ENCODE measurements around the gene HAO2. TPM values are rescaled to one million over a fixed set of nuclear protein-coding genes. Genes with fewer than 3 reads are reported as not detected.

The HAO2 gene
- total RNA-seq, 1 experiment from 2014 or later, result 0.13 TPM

GRCh38 chr1:119387858-119388257 is 19.3 kb downstream of the HAO2 start:
- H3K79me1 ChIP-seq (ENCODE audit: insufficient read depth, low read depth, low read length, poor library complexity, severe bottlenecking), result no peaks in the 10 kb centered on the region
- no peak overlapping the region for H2BK12ac ChIP-seq (ENCODE audit: insufficient read length, low read depth, low read length)
- H2BK120ac ChIP-seq (ENCODE audit: low read depth, low read length, poor library complexity, severe bottlenecking), result no peak overlapping the region
- H3K14ac ChIP-seq (ENCODE audit: insufficient read depth, low read length), result no peak overlapping the region
- DNase-seq, result peak; percentile 35
- H3K79me2 ChIP-seq (ENCODE audit: insufficient read depth, low read length), result no peaks in the 10 kb centered on the region
- no peak overlapping the region for H2BK5ac ChIP-seq (ENCODE audit: insufficient read length, low read length)
- no peak overlapping the region for H3K4me2 ChIP-seq (ENCODE audit: insufficient read depth, insufficient read length, low read length)
- H3K9me3 ChIP-seq (ENCODE audit: control insufficient read depth, low read depth, low read length), result no peaks in the 10 kb centered on the region
- no peak overlapping the region for H3K27ac ChIP-seq (ENCODE audit: insufficient read length, low read depth, low read length)
- H3K18ac ChIP-seq (ENCODE audit: insufficient read length, low read depth, low read length), result no peak overlapping the region
- no peak overlapping the region for H4K5ac ChIP-seq (ENCODE audit: insufficient read length, low read depth, low read length)
- H4K91ac ChIP-seq (ENCODE audit: insufficient read length, low read depth, low read length), result no peak overlapping the region
- no peak overlapping the region for H2BK20ac ChIP-seq (ENCODE audit: low read depth, low read length, poor library complexity, severe bottlenecking)
- no peak overlapping the region for H3K23ac ChIP-seq (ENCODE audit: insufficient read length, low read depth, low read length)
- H4K20me1 ChIP-seq (ENCODE audit: control insufficient read depth, insufficient read depth, insufficient read length), result no peaks in the 10 kb centered on the region
- peaks cover 14% of the 10 kb centered on the region in 2 experiments for H3K4me1 Mint-ChIP-seq
- H3K27ac Mint-ChIP-seq, result peak overlapping the region in 2 of 3 experiments; percentile 20 to 32; a peak in 2 of 7 replicates
- no peak overlapping the region for H4K8ac ChIP-seq (replicated peaks; ENCODE audit: insufficient read length, low read depth, low read length)
- H3K27me3 Mint-ChIP-seq (ENCODE audit: low read depth), result peaks cover under 1% of the 10 kb centered on the region; the same call in 1 of the 2 replicates
- H3K27me3 ChIP-seq (ENCODE audit: insufficient read depth, low read length), result no peaks in the 10 kb centered on the region
- no peak overlapping the region for H2AFZ ChIP-seq (ENCODE audit: low read length)
- no peaks in the 10 kb centered on the region for H3K23me2 ChIP-seq (ENCODE audit: insufficient read length, low read depth, low read length, poor library complexity, severe bottlenecking)
- H3K9ac ChIP-seq (ENCODE audit: extremely low read depth, insufficient read length, low read length), result no peak overlapping the region
- no peak overlapping the region for H3T11ph ChIP-seq (ENCODE audit: low read length)
- H3K9me3 Mint-ChIP-seq, result no peaks in the 10 kb centered on the region; a peak in 1 of 5 replicates
- no peak overlapping the region for H3K4ac ChIP-seq (ENCODE audit: low read depth, low read length)
- no peaks in the 10 kb centered on the region for H3K36me3 Mint-ChIP-seq (ENCODE audit: insufficient read depth in 1 of 3, low read depth in 3 of 3)
- no CpG with 5 or more reads among the region's 3 CpGs for WGBS (ENCODE audit: extremely low coverage, insufficient read length, low lambda C conversion rate)
- TF ChIP-seq CTCF (conservative IDR thresholded peaks at IDR 0.05), result no peak
- H3K4me3 Mint-ChIP-seq, result no peak overlapping the region
- H3K56ac ChIP-seq (ENCODE audit: insufficient read length, low read depth, low read length), result no peak overlapping the region
- H2BK15ac ChIP-seq (ENCODE audit: low read depth, low read length), result no peak overlapping the region
- H3K4me1 ChIP-seq (ENCODE audit: insufficient read depth, low read length), result peaks cover 7% of the 10 kb centered on the region; the same call in 1 of the 2 replicates
- H2AK5ac ChIP-seq (ENCODE audit: insufficient read length, low read length), result no peak overlapping the region
